K562 treated with DMSO at 1 percent for 4 hours (cell line): ENCODE measurements around the gene LCT. TPM values are rescaled to one million over a fixed set of nuclear protein-coding genes. Genes with fewer than 3 reads are reported as not detected.

Source experiments
- total RNA-seq: library from RNA; unstranded; fragments of 300-600 nt; gene quantifications from 2 replicates; pipeline ENCODE4 v1.2.3, GENCODE V29; 2022; ENCODE audit not compliant: insufficient read depth

LCT gene
- total RNA-seq = 0.11 and 0.47 TPM in 2 replicates

DNA sequence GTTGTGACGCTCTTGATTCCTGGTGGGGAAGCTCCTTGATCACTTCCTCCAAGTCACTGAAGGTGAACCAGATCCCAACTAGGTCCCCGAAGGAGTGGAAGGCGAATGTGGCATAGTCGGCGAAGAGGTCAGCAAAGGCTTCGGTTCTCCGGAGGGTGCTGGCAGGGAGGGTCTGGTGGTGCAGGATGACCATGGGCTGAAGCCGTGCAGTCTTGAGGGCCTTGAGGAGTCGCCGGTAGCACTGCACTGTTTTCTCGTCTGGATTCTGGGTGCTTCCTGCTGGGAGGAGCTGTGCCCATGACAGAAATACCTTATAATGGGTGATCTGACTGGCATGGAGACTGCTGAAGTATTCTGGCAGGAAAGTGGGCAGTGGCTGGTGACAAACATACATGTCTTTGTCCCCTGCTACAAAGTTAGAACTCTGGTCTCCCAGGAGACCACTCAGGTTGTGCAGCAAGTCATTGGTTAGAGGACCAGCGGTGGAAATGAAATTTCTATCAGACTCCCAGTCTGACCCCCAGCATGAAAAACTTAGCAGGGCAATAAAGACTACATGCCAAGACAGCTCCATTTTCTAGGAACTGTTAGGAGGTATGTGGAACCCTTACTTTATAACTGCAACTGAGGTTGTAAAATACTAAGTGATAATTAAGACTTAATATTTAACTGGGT is at the start of gene LCT:
Gene LCT, minus strand, starts transcription at position 589 of the 675 bp plus-strand sequence. Its CDS starts 15 bp downstream, at position 574.

DNA sequence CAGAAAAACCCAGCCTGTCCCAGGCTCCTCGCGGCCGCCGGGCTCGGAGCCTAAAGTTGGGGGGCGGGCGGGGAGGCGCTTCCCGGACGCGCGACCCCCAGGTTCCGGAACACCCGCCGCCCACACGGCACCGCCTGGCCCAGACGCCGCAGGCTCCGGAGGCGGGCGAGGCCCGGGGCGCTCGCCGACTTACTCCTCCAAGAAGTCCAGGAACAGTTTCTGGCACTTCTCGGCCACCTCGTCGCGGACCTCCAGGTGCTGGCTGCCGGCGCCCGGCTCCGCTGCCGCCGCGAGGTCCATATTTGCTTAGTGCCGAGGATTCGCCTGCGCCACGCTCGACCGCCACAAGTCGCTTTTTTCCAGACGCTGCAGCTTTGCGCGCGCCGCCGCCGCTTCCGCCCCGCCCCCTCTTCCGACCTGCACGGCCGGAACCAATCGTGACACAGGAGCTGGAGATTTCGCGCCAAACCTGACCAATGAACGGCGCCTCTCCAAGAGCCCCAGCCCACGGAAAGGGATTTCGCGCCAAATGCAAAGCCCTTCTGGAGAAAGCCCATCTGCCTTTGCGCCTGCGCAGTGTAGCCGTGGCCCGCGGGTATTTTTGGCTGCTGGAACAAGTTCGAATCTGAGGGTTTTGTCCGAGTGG is 39.2 kb upstream of the LCT start, which contains the start of gene MCM6:
Gene MCM6, minus strand, starts transcription at position 378 of the 646 bp plus-strand sequence. Its CDS starts 78 bp downstream, at position 300.

DNA sequence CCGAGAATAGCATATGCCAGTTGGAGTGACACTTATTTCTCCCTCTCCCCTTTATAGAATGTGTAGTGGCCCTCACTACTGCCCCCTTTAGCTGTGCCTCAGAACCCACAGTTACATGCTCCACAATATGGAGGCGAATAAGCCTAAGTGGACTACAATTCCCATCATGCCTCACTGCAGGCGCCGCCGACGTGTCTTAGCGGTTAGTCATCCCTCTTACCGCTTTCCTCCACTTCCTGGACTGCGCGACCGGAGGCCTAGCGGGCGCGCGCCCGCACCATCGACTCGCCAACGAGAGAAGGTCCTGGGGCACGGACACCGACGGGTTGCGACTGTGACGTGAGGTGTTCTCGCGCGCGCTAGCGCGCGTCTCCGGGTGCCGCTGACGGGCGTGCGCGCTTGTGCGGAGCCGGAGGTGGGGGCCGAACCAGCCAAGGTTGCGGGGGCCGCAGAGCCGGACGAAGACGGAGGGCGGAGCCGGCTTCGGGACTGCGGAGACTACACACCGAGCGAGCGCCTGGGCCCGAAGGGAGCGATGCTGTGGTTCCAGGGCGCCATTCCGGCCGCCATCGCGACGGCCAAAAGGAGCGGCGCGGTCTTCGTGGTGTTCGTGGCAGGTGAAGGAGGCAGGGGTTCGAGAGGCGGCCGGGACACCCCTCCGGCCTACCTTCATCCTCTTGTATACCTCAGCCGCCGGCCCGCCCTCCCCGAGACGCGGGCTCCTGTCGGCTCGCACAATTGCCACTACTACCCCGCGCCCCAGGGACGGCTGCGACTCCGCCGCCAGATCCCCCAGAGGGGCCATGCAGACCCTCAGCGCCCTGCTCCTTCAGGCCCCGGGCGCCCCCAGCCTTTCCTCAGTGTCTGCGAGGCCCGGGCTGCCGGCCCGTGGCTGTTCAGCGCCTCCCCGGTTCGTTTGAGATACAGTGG is 95.3 kb downstream of the LCT start, which contains the start of gene UBXN4:
Gene UBXN4, plus strand, starts transcription at position 461 of the 930 bp plus-strand sequence. Its CDS starts 75 bp downstream, at position 536.

Other genes starting within 250 kb of the LCT start
- gene UBXN4, start 95.3 kb downstream of the LCT start, total RNA-seq = 34.0 and 40.6 TPM in 2 replicates
- 73.7 and 74.0 TPM in 2 replicates for gene MCM6, start 39.3 kb upstream of the LCT start, total RNA-seq
- gene DARS1, start 148.4 kb upstream of the LCT start, total RNA-seq = 49.4 and 49.8 TPM in 2 replicates